HepG2 (cell line): ENCODE measurements around the gene IARS2. TPM values are rescaled to one million over a fixed set of nuclear protein-coding genes. Genes with fewer than 3 reads are reported as not detected.

Source experiments
- ATAC-seq: fragments of 200-7000 bp; cut with Tn5 transposase; 3 replicates; pipeline ENCODE4 v1.9.1; 2020; ENCODE audit warnings: mild to moderate bottlenecking, moderate library complexity
- BruUV-seq: library from RNA; stranded (reverse); fragments of 400-500 nt; replicated peaks from 2 replicates; lab custom pipeline; 2021; lab: Mats Ljungman, UMichigan
- CTCF ChIA-PET: fragments of 300-600 bp; formaldehyde crosslinking; extraction: SDS; loops from one replicate; lab custom pipeline; 2021; ENCODE audit warnings: low total read pairs, inconsistent platforms, low intra/inter-chr PET ratio; lab: Yijun Ruan, JAX
- POLR2A ChIA-PET: fragments of 350-600 bp; sonication (Branson Sonifier 250); formaldehyde crosslinking; loops from one replicate; lab custom pipeline; 2020; ENCODE audit warnings: antibody characterized with exemption, inconsistent platforms; lab: Yijun Ruan, JAX
- DNase-seq: peaks from one replicate; pipeline ENCODE4 v3.0.0-alpha.2; 2015; ENCODE audit warnings: low spot score
- FAIRE-seq: peaks from 3 replicates; lab custom pipeline; 2011; peaks lifted over from hg19 to GRCh38; lab: Jason Lieb, UNC
- H2AFZ ChIP-seq: one replicate; pipeline ENCODE4 v1.6.1; 2011; ENCODE audit warnings: low read length, inconsistent platforms
- H3K27ac ChIP-seq: fragments of 300-600 bp; 3 replicates; pipeline ENCODE4 v1.8.0; 2011; ENCODE audit warnings: mixed run types, mild to moderate bottlenecking, mixed read lengths, low read length, inconsistent platforms; ENCODE audit not compliant: insufficient read depth; ENCODE audit errors: extremely low read length
- H3K27me3 ChIP-seq, 2 experiments: fragments of 200-600 bp in 1 of 2; 2 replicates in 1 of 2; 3 replicates in 1 of 2; pipeline versions ENCODE4 v1.6.0 to v1.8.0; 2011; ENCODE audit warnings: low read length in 2 of 2, mild to moderate bottlenecking in 2 of 2, moderate library complexity in 2 of 2, inconsistent platforms in 1 of 2; ENCODE audit not compliant: insufficient read depth in 2 of 2, control insufficient read depth in 1 of 2
- H3K36me3 ChIP-seq, 2 experiments: fragments of 200-600 bp in 1 of 2; replicated peaks in 1 of 2; 2 replicates in 1 of 2; 3 replicates in 1 of 2; pipeline versions ENCODE4 v1.5.1 to v1.8.0; 2011; ENCODE audit warnings: low read length in 2 of 2, inconsistent platforms in 1 of 2; ENCODE audit not compliant: insufficient read depth in 2 of 2, control insufficient read depth in 1 of 2
- H3K4me1 ChIP-seq: 2 replicates; pipeline ENCODE4 v1.5.1; 2012; ENCODE audit warnings: low read length, inconsistent platforms; ENCODE audit not compliant: insufficient read depth
- H3K4me2 ChIP-seq: 2 replicates; pipeline ENCODE4 v1.6.0; 2011; ENCODE audit warnings: low read depth, low read length, inconsistent platforms
- H3K4me3 ChIP-seq, 3 experiments: fragments of 200-600 bp in 1 of 3; sonication (generic), shearing (Covaris generic) in 1 of 3; replicated peaks in 1 of 3; 2 replicates each; pipeline ENCODE4 v1.5.1; 2011 to 2016; ENCODE audit warnings: low read length in 3 of 3, inconsistent platforms in 2 of 3, low read depth in 2 of 3, mild to moderate bottlenecking in 2 of 3, control low read depth in 1 of 3, mixed read lengths in 1 of 3; ENCODE audit not compliant: insufficient read depth in 1 of 3
- H3K79me2 ChIP-seq: one replicate; pipeline ENCODE4 v1.6.1; 2011; ENCODE audit warnings: low read length, inconsistent platforms; ENCODE audit not compliant: insufficient read depth
- H3K9ac ChIP-seq: 2 replicates; pipeline ENCODE4 v1.6.0; 2011; ENCODE audit warnings: mild to moderate bottlenecking, low read depth, low read length, inconsistent platforms; ENCODE audit not compliant: insufficient read depth
- H3K9me3 ChIP-seq: 2 replicates; pipeline ENCODE4 v1.5.1; 2012; ENCODE audit warnings: mild to moderate bottlenecking, low read length
- H4K20me1 ChIP-seq: 2 replicates; pipeline ENCODE4 v1.6.0; 2011; ENCODE audit warnings: inconsistent platforms, mild to moderate bottlenecking, low read length, moderate library complexity; ENCODE audit not compliant: insufficient read depth
- CBFB ChIP-seq: sonication (generic); formaldehyde crosslinking; IDR thresholded peaks from 2 replicates; pipeline ENCODE4 v1.4.0; 2020; ENCODE audit warnings: missing genetic modification reagents
- HOXD1 ChIP-seq: sonication (generic); formaldehyde crosslinking; IDR thresholded peaks from 2 replicates; pipeline ENCODE4 v1.5.0; 2020; ENCODE audit warnings: missing genetic modification reagents
- POLR2AphosphoS5 ChIP-seq: IDR thresholded peaks from 2 replicates; pipeline ENCODE4 v1.6.1; 2012; ENCODE audit warnings: low read depth, low read length
- SMARCC2 ChIP-seq: fragments of 450-650 bp; IDR thresholded peaks from 2 replicates; pipeline ENCODE4 v1.6.1; 2017; ENCODE audit warnings: antibody characterized with exemption, mild to moderate bottlenecking
- ZNF230 ChIP-seq: sonication (generic); formaldehyde crosslinking; IDR thresholded peaks from 2 replicates; pipeline ENCODE4 v1.4.0; 2020; ENCODE audit warnings: mild to moderate bottlenecking, missing genetic modification reagents
- ZNF563 ChIP-seq: sonication (generic); formaldehyde crosslinking; IDR thresholded peaks from 2 replicates; pipeline ENCODE4 v1.8.0; 2022; ENCODE audit warnings: mild to moderate bottlenecking, moderate library complexity, missing genetic modification reagents
- ZNF687 ChIP-seq: sonication (generic); formaldehyde crosslinking; IDR thresholded peaks from 2 replicates; pipeline ENCODE4 v1.5.1; 2020; ENCODE audit warnings: mild to moderate bottlenecking, missing genetic modification reagents, moderate library complexity
- ZNF841 ChIP-seq: sonication (generic); formaldehyde crosslinking; IDR thresholded peaks from 2 replicates; pipeline ENCODE4 v1.8.1; 2023; ENCODE audit warnings: missing genetic modification reagents, borderline replicate concordance
- ZUFSP ChIP-seq: sonication (generic); formaldehyde crosslinking; IDR thresholded peaks from 2 replicates; pipeline ENCODE4 v1.9.0; 2021; ENCODE audit warnings: missing genetic modification reagents, mild to moderate bottlenecking, borderline replicate concordance
- WGBS: methylation state at CpG from one replicate; pipeline ENCODE4 v1.1.6; 2017; ENCODE audit warnings: low lambda C conversion rate; 5-methylcytosine and 5-hydroxymethylcytosine counted together
- in situ Hi-C: cut with HindIII; loops from 2 replicates; pipeline ENCODE4 v1.10.0; 2017; ENCODE audit warnings: low pct_unique_long_range_greater_than_20kb; ENCODE audit not compliant: extremely low pct_ligation_motif_present
- intact Hi-C: fragments of 100-400 bp; cut with micrococcal nuclease; formaldehyde crosslinking; loops from one replicate; pipeline ENCODE4 v1.10.0; 2022; ENCODE audit not compliant: unreplicated experiment
- polyA plus RNA-seq, 8 experiments: library from polyadenylated mRNA; depleted of rRNA in 3 of 8; stranded (reverse) in 7 of 8; unstranded in 1 of 8; fragments of >200 nt; fragmentation: Illumina TruSeq in 4 of 8; extraction: Trizol in 4 of 8; gene quantifications; 2 replicates each; pipeline versions ENCODE4 v1.2.1 to v1.2.3, GENCODE V29; 2011 to 2016; ENCODE audit warnings: low read depth in 4 of 8, missing spikeins in 1 of 8, mixed read lengths in 1 of 8; ENCODE audit not compliant: insufficient read depth in 1 of 8
- total RNA-seq, 5 experiments: library from RNA; depleted of rRNA; stranded (reverse); fragments of >200 nt; fragmentation: Illumina TruSeq; extraction: Trizol; gene quantifications; 2 replicates each; pipeline ENCODE4 v1.2.3, GENCODE V29; 2016; ENCODE audit warnings: low read depth in 1 of 5

IARS2 gene
- total and polyA plus RNA-seq, 2 of the 13 experiments (the other 11 are each of a cell fraction or from before 2014, with no cell fraction given): 28.6 to 122 TPM

- no peak for TF ChIP-seq ZNF687 (CRISPR knock-in tag)
- no peak for TF ChIP-seq ZNF230 (CRISPR knock-in tag)
- TF ChIP-seq POLR2AphosphoS5: no peak
These were observed 77.0 kb downstream of the IARS2 start (continued) for GRCh38 chr1:220170836-220171526.

GRCh38 chr1:220176540-220176939, 82.6 kb downstream of the IARS2 start:
- TF ChIP-seq ZUFSP (CRISPR knock-in tag) (no peak), ZNF563 (CRISPR knock-in tag) (no peak), ZNF841 (no peak), HOXD1 (CRISPR knock-in tag) (no peak), CBFB (CRISPR knock-in tag) (no peak), SMARCC2 (no peak)
- H3K27me3 ChIP-seq: no peaks in the 10 kb centered on the region
- intact Hi-C loops: no loop called here
- CTCF ChIA-PET: no interaction called here
- H3K9me3 ChIP-seq: no peaks in the 10 kb centered on the region
- peaks cover 7 to 28% of the 10 kb centered on the region in 2 experiments for H3K36me3 ChIP-seq
- POLR2A ChIA-PET: no interaction called here
- ATAC-seq (no peak; the same call in 2 of the 3 replicates), DNase-seq (no peak), FAIRE-seq (no peak)
- H2AFZ ChIP-seq: no peak overlapping the region
- in situ Hi-C loops: no loop called here
- BruUV-seq: no TSS peak
- H3K79me2 ChIP-seq: no peaks in the 10 kb centered on the region
- no peak overlapping the region for H3K4me3 ChIP-seq
- H3K4me2 ChIP-seq: no peak overlapping the region
- H3K9ac ChIP-seq: no peak overlapping the region
- H3K4me1 ChIP-seq: peaks cover 9% of the 10 kb centered on the region
- WGBS: 80% methylated on average over 1 of the region's 1 CpG
- H3K27ac ChIP-seq: no peak overlapping the region
- no peaks in the 10 kb centered on the region for H4K20me1 ChIP-seq
